Nasal cavity respiratory epithelium epithelial cell of viscerocranial mucosa (primary cell): Measurements from ENCODE around the gene HMGN3. TPM values are rescaled to one million over a fixed set of nuclear protein-coding genes. Genes with fewer than 3 reads are reported as not detected.

Source experiments
- total RNA-seq: library from RNA; depleted of rRNA; stranded (reverse); fragments of >200 nt; gene quantifications from 2 replicates; pipeline ENCODE4 v1.2.3, GENCODE V29; 2014

The HMGN3 gene
- total RNA-seq, result 39.6 and 77.7 TPM in 2 replicates

GRCh38 chr6:79234150-79235022 is at the start of gene HMGN3:
Gene HMGN3, minus strand, starts transcription at chr6:79234682.

Other genes starting within 250 kb of the HMGN3 start
- gene PHIP, start 156.4 kb downstream of the HMGN3 start, total RNA-seq, result 24.3 and 36.8 TPM in 2 replicates